CD4-positive, alpha-beta T cell treated with Interleukin-4 for 4 hours (primary cell): ENCODE results near the gene PAFAH1B1.
"Not testable (repeated sequence)": the region's sequence is repeated elsewhere in the genome, so short reads cannot be mapped to it uniquely, and the experiment has no call there.

Experiments used
- DNase-seq: peaks from one replicate; pipeline ENCODE4 v3.0.0-alpha.2; 2020

PAFAH1B1 gene

DNA sequence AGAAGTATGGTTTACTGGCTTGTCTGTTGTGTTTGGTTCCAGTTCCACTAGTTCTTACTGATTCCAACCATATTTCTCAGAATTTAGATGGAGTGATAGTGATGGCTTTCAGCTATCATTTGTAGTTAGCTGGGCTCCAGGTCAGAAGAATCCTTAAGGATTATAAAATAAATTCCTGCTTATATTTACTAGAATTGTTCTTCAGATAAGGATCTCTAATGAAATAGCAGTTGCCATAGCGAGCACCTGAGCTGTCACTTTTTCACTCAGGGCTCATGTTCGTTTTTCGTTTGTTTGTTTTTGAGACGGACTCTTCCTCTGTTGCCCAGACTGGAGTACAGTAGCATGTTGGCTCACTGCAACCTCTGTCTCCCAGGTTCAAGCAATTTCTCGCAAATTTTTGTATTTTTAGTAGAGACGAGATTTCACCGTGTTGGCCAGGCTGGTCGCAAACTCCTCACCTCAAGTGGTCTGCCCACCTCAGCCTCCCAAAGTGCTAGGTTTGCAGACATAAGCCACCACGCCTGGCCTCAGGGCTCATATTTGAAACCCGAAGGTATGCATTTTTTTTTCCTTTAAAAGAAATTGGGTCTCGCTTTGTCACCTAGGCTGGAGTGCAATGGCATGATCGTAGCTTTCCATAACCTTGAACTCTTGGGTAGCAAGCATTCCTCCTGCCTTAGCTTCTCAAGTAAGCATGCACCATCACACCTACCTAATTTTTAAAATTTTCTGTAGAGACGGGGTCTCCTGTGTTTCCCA lies 42.9 kb downstream of the PAFAH1B1 start:
- no peak for DNase-seq

DNA sequence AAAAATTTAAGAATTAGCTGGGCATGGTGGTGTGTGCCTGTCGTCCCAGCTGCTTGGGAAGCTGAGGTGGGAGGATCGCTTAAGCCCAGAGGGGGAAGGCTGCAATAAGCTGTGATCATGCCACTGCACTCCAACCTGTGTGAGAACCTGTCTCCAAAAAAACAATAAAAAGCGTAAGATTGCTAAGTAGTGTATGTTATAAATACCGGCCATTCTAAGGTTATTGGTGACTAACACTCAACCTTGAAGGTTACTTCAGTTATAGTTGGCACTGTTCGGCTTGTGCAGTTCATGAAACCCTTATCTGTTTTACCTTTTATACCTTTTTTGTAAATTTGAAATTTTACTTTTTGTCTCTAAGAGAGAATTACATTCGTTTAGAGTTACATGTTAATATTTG lies 44.0 kb downstream of the PAFAH1B1 start:
- no peak for DNase-seq

DNA sequence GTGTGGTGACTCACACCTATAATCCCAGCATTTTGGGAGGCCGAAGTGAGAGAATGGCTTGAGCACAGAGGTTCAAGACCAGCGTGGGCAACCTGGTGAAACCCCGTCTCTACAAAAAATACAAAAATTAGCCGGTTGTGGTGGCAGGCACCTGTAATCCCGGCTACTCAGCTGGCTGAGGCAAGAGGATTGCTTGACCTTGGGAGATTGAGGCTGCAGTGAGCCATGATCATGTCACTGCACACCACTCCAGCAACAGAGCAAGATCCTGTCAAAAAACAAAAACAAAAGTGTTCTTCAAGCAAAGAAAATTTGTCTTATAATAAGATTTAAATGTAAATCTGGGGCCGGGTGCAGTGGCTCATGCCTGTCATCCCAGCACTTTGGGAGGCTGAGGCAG lies 51.5 kb downstream of the PAFAH1B1 start:
- DNase-seq, result no peak

DNA sequence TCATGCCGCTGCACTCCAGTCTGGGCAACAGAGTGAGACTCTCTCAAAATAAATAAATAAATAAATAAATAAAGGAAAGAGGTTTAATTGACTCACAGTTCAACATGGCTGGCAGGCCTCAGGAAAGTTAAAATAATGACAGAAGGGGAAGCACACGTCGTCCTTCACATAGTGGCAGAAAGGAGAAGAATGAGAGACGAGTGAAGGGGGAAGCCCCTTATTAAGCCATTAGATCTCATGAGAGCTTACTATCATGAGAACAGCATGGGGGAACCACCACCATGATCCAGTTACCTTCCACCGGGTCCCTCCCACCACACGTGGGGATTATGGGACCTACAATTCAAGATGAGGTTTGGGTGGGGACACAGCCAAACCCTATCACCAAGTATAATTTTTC lies 54.5 kb downstream of the PAFAH1B1 start:
- no peak for DNase-seq

DNA sequence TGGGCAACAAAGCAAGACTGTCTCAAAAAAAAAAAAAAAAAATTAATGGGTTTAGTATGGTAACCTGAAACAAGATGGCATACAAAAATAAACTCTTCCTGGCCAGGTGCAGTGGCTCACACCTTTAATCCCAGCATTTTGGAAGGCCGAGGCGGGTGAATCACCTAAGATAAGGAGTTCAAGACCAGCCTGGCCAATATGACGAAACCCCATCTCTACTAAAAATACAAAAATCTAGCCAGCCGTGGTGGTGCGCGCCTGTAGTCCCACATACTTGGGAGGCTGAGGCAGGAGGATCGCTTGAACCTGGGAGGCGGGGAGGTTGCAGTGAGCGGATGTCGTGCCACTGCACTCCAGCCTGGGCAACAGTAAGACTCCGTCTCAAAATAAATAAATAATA lies 55.7 kb downstream of the PAFAH1B1 start:
- no peak for DNase-seq

DNA sequence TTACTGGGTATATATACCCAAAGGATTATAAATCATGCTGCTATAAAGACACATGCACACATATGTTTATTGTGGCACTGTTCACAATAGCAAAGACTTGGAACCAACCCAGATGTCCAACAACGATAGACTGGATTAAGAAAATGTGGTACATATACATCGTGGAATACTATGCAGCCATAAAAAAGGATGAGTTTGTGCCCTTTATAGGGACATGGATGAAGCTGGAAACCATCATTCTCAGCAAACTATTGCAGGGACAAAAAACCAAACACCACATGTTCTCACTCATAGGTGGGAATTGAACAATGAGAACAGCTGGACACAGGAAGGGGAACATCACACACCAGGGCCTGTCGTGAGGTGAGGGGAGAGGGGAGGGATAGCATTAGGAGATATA lies 59.5 kb downstream of the PAFAH1B1 start:
- DNase-seq, result not testable (repeated sequence)

DNA sequence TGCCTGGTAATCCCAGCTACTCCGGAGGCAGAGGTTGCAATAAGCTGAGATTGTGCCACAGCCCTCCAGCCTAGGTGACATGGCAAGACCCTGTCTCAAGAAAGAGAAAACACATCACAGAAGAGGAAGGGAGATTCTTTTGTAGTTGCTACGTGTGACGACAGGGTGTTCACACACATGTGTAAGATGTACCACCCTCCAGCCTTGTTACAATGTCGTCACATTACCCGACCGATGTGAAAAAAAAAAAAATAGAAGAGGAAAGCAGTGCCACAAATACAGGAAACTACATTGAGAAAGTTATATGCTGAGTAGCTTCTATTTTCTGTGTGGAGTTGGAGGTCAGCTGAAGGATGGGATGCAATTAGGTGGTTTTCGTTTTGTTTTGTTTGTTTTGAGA lies 62.1 kb downstream of the PAFAH1B1 start:
- DNase-seq, result no peak

DNA sequence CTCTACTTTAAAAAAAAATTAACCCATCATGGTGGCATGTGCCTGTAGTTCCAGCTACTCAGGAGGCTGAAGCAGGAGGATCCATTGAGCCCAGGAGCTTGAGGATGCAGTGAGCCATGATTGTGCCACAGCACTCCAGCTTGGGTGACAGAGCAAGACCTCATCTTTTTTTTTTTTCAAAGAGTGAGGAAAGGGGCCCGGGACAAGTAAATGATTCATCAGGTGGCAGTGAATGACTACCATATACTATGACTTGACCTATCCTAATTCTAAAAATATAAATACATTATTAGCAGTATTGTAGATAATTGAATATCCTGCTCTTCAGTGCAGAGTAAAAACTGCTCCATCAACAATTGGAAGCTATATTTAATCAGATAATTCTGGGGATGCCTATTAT lies 62.8 kb downstream of the PAFAH1B1 start:
- no peak for DNase-seq

DNA sequence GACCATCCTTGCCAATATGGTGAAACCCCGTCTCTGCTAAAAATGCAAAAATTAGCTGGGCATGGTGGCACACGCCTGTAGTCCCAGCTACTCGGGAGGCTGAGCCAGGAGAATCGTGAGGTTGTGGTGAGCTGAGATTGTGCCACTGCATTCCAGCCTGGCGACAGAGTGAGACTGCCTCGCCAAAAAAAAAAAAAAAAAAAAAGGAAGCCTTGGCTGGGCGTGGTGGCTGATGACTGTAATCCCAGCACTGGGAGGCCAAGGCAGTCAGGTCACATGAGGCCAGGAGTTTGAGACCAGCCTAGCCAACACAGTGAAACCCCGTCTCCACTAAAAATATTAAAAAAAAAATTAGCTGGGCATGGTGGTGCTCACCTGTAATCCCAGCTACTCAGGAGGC lies 65.9 kb downstream of the PAFAH1B1 start:
- not testable (repeated sequence) for DNase-seq

DNA sequence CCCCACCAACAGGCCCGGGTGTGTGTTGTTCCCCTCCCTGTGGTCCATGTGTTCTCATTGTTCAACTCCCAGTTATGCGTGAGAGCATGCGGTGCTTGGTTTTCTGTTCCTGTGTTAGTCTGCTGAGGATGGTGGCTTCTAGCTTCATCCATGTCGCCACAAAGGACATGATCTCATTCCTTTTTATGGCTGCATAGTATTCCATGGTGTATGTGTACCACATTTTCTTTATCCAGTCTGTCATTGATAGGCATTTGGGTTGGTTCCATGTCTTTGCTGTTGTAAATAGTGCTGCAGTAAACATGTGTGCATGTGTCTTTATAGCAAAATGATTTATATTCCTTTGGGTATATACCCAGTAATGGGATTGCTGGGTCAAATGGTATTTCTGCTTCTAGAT lies 67.0 kb downstream of the PAFAH1B1 start:
- DNase-seq, result not testable (repeated sequence)

DNA sequence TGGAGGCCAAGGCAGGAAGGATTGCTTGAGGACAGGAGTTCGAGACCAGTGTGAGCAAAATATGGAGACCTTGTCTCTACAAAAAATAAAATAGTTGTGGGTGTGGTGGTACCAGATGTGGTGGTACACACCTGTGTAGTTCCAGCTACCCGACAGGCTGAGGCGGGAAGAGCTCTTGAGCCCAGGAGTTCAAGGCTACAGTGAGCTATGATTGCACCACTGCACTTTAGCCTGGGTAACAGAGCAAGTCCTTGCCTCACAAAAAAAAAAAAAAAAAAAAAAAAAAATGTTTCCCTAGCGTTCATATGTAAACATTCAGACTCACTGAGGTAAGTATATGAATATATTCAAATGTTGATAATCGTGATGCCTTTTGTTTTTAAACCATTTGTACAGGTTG lies 78.6 kb downstream of the PAFAH1B1 start:
- DNase-seq, result no peak

DNA sequence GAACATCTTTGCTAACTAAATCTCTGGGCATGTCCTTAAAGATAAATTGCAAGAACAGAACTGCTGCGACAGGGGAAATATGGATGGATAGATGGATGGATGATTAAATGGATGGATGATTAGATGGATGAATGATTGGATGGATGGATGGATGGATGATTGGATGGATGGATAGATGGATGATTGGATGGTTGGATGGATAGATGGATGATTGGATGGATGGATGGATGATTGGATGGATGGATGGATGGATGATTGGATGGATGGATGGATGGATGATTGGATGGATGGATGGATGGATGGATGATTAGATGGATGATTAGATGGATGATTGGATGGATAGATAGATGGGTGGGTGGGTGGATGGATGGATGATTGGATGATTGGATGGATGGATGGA lies 85.8 kb downstream of the PAFAH1B1 start:
- DNase-seq, result not testable (repeated sequence)

DNA sequence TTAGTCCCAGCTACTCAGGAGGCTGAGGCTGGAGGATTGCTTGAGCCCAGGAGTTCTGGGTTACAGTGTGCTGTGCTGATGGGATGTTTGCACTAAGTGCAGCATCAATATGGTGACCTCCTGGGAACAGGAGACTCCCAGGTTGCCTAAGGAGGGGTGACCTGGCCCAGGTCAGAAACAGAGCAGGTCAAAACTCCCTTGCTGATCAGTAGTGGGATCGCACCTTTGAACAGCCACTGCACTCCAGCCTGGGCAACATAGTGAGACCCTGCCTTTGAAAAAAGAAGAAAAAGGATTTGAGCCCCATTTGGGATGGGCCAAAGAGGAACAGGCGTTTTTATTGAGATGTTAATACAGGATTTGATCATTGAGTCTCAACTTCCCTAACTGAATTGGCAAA lies 87.5 kb downstream of the PAFAH1B1 start:
- DNase-seq, result no peak

DNA sequence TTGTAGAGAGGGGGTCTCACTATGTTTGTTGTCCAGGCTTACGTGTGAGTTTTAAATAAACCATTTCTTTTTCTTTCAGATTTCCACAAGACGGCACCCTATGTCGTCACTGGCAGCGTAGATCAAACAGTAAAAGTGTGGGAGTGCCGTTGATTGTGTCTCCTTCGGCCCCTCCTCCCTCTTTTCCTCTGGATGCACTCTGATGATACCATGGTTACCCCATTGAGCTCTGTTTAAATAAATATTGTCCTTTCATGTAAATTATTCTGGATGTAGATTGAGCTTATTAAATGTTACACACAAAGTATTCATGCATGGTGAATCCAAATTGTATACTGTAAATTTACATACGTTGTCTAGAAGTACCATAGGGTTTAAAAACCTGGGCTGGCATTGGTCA lies 88.2 kb downstream of the PAFAH1B1 start:
- DNase-seq, result no peak

DNA sequence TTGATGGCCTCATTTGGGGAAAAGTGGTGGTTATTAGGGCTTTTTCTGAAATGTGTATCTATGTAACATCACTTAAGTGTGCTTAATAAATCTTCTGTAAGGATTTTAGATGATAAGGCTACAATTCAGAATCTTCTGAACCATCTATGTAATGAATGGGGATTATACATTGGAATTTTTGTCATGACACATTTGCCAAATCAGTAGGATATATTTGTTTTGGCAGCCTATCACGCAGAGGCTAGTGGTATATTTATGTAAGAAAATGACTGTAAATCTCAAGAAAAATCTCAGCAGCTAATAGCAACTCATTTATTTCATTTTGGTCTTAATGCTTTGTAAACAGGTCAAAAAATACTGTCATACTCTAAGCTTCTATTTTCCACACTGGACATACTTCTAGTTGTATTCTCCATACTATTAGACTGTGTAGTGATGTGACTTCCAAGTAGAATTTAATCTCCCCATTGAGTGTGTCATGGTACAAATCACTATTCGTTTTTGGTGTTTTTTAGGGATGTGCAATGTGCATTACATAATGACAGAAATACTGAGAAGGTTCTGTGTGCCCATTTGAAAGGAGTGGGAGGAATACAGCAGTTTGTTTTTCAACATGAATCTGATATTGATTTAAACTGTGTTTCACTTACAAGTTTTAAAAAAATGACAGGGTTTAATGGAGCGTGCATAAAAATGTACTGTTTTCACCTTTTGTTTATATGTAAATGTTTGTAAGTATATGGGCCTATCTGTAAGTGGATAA lies 88.9 kb downstream of the PAFAH1B1 start:
- DNase-seq, result no peak

DNA sequence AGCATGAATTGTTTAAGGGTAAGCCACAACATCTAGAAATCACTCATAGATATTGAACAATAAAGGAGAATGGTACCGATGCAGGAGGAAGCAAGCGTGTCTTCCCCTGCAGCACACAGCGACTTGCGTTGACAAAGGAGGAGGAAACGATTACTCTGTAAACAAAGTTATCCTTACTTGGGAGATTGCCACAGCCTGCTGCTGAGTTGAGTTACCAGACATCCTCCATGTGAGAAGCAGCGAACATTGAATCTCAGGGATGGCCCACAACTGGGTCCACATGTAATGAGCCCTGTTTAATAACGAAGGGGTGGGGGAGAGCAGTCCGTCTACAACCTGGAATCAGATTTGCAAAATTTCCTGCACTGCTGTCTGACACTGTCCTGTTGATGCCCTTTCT lies 90.5 kb downstream of the PAFAH1B1 start:
- no peak for DNase-seq

DNA sequence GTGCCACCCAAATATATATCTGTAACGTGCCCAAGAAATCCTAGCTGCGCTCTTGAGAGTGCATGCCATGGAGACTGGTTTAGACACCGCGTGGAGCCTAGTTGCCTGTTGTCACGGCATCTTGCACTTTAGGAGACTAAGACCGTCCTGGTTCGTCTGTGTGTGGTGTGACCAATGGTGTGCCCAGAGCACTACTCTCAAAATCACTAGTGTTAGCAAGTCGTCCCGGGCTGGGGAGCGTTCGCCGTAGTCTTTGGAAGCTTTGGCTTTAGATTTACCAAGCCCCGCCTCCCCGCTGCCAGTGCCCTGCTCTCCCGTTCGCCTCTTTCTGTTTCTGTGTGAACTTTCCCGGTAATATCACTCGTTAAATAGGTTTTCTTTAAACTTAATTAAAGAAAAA lies 91.1 kb downstream of the PAFAH1B1 start:
- no peak for DNase-seq

DNA sequence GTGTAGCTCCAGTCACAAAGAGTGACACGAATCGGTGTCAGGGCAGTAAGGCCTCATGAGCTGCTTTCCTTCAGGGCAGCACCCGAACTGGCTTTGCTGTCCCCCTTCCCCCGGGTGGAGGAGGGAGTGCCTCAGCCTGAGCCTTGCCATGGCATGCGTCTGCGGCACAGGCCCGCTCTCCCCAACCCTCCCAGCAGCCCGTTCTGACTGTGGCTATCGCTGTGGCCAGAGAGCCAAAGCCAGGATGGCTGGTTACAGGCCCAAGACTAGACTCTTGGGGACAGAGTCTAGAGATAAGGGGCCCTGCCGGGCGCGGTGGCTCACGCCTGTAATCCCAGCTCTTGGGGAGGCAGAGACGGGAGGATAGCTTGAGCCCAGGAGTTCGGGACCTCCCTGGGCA lies 92.2 kb downstream of the PAFAH1B1 start:
- no peak for DNase-seq

DNA sequence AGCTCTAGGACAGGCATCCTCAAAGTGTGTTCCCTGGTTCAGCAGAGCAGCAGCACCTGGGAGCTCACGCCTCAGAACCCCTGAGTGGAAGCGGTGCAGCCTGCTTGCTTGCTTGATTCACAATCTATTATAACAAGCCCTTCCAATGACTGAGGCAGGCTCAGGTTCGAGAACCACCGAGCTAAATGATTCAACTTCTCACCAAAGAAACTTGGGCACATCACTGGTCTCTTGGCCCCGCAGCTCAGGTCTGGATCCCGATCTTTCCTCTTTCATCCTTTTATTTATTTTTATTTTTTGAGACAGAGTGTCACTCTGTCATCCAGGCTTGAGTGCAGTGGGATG lies 93.6 kb downstream of the PAFAH1B1 start:
- no peak for DNase-seq

DNA sequence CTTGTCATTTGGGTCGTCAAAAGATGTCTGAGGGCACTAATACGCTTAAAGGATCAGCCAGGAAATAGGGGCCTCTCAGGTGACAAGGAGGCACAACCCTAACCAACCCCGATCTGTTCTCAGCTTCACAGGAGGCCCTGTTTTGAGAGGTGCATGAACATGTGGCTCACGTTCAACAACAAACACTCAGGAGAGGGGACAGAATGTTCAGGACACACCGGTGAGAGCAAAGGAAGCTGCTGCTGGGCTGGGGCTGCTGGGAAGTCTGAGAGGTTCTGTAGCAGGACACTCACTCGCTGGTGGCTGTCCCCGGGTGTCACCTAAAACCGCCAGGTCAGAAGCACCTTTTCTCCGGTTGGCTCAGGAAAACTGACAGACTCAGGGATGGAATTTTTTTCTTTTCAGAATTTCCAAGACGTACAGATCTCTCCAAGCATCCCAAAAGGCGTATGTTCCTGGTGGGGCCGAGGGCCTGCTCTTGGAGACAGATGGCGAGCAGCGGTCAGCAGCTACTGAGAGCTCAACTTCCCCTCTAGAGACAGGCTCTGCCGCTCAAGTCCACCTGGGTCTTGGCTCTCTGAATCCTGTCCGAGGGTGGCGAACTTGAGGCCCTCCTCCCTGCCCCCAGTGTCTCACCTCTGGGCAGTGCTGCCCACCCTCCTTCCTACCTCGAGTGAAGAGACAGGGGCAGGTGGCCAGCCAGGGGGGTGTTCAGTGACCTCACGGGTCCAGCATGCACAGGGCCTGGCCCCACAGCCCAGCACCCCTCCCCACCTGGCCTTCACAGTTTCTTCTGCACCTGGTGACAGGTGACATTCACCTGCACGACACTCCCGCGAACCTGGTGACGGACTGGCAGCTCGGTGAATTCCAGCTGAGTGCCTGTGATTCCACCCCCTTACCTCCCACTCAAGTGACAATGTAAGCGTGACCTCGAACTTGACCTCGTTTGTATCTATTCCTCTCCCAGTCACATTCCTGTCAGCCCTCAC lies 95.2 kb downstream of the PAFAH1B1 start:
- no peak for DNase-seq

DNA sequence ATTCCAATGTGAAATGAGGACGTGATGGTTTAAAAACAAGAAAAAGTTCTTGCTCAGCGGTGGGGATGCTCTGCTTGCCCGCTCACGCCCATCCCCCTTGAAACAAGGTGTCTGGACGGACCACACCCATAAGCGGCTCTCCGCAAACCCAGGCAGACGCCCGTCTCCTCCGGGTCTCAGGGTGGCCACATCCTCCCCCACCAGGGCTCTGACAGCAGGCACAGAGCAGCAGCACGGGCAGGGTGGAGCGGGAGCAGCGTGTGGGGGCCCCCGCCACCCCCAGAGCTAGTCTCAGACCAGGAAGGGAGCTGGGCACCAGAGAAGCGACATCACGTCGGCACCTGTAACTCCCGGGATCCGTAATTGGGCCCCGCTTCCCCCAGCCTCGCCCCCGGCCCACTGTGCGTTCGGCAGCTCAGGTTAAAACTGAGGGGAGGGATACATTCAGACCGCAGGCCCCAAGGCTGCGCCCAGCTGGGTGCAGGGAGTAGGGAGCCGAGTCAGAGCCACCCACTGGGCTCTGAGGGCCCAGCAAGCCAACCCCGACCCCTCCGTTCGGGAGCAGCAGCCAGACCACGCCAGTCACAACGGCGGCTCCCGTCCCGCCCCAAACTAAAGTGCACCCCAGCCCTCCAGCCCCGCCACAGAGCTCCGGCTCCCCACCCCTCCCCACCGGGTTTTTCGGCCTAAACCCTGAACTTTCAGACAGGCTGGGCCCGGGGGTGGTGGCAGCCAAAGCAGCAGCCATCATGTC lies 96.1 kb downstream of the PAFAH1B1 start:
- peak; percentile 41 for DNase-seq

DNA sequence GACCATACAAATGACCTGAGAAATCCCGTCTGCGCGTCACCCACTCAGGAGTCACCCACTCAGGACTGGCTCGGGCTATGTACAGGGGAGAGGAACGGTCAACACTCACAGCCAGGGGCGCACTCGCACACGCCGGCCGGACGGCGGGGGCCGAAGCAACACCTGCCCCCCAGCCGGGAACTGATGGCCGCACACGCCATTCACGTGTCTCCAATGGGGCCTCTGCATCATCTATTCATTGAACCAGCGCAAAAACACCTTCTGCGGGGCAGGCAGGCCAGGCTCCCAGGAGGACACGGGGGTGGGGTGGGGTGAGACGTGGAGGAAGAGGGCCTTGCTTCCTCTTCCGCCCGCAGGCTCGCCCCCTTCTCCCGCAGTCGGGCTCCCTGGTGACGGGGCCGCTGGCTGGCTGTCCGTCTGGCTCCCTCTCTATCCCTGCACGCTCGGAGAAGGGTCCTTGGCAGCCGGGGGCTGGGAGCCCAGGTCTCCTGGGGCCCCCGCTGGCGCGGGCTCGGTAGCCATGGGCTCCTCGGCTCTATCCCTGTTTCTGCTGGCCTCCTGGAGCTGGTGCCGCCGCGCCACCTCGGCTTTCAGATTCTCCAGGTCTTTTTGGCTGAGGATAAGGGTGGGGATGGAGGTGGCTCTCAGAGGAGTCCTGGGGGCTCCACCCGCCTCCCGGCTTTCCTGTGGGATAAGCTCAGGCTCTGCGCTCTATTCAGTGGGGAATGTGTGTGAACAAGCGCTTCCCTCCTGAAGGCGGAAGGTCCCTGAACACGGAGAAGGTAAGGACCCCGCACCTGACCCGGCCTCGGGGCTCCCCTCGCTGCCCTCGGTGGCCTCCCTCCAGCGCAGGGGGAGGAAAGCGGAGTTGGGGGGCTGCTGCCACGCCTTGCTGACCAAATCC lies 97.0 kb downstream of the PAFAH1B1 start:
- DNase-seq, result no peak
